GM18517 (cell line): ENCODE measurements around the gene PRKD1.
A peak's percentile ranks its signal among the peaks of the same experiment; 100 is the strongest.
"Not testable (repeated sequence)": the region's sequence is repeated elsewhere in the genome, so short reads cannot be mapped to it uniquely, and the experiment has no call there.

ENCODE experiments used
- ATAC-seq: cut with Tn5 transposase; IDR thresholded peaks from one replicate; pipeline ENCODE4 v1.9.1; 2021; ENCODE audit warnings: mild to moderate bottlenecking, moderate library complexity; ENCODE audit not compliant: unreplicated experiment

Gene PRKD1

DNA sequence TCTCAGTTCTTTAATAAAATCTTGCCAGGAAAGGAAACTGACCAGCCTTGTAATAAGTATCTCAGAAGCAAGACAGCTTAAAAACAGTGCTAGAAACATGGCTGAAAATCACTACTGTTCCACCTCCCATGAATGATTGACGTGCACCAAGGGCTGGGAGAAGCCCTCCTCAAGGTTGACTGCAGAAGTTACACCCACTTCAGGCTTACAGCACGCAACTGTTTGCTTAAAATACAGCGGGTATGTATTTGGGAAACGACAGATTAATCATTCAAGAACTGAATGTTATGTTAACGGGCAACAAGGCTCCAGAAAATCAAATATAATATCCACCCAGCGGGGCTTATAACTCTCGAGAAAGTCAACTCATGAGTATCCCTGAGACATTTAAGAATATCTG, 22.1 kb downstream of the PRKD1 start:
- ATAC-seq = no peak

DNA sequence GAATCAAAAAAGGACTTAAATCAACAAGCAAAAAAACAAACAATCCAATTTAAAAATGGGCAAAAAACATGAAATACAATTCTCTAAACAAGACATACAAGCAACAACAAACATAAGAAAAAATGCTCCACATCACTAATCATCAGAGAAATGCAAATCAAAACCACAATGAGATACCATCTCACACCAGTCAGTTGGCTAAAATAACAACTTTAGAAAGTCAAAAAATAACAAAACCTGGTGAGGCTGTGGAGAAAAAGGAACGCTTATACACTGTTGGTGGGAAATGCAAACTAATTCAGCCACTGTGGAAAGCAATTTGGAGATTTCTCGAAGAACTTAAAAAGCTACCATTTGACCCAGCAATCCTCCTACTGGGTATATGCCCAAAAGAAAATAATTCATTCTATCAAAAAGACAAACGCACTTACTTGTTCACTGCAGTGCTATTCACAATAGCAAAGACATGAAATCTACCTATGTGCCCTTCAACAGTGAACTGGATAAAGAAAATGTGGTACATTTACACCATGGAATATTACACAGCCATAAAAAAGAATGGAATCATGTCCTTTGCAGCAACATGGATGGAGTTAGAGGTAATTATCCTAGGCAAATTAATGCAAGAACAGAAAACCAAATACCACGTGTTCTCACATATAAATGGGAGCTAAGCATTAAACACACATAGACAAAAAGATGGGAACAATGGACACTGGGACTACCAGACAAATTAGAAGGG, 26.9 kb downstream of the PRKD1 start:
- no peak for ATAC-seq

DNA sequence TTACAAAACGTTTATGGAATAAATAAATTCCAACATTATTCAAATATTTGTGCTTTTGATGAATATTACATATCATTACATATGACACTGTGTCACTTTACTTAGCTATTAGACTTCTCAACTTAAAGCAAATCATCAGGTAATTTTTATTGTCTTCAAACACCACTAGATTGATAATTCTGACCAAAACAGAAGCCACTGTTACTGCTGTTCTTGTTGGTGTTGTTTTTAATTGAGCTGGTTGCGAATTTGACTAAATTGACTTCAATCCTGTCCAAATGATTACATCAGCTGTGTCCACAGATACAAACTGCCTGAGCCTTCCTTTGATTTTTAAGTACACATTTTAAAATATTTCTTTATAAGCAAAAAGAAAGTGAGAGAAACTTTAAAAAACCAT, 29.2 kb downstream of the PRKD1 start:
- no peak for ATAC-seq

DNA sequence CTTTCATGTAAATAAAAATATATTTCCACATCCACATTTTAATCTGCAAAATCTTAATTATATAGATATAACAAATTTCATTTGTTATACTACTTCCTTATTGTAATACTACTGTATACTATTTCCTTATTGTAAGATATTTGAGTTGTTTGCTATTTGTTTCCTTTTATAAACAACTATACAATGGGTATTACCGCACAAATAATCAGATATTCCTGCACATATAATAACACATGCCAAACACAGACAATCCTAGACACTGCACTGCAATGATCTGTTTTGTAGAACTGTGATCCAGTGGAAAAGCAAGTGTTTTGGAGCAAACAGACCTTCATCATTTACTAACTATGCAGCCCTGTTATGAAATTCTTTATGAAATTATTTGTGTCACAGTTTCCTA, 30.5 kb downstream of the PRKD1 start:
- no peak for ATAC-seq

DNA sequence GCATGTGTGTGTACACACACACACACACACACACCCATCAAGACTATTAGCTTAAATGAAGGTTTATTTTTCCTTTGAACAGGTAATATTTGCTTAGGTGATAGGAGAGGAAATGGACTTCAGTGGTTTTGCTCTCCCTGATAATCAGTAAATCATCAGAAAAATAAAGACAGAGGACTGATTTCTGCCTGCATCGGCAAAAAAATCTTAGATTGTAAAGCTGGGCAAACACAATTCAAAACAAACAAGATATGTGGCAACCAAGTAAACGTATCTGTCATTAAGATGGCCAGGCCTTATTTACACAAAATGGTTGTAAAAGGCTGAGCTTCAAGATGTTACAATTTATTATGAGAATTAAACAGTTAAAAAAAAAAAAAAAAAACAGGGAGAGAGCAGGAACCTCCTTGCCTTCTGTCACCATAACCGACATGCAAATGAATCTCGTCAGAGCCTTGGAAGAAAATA, 31.3 kb downstream of the PRKD1 start:
- ATAC-seq = no peak

DNA sequence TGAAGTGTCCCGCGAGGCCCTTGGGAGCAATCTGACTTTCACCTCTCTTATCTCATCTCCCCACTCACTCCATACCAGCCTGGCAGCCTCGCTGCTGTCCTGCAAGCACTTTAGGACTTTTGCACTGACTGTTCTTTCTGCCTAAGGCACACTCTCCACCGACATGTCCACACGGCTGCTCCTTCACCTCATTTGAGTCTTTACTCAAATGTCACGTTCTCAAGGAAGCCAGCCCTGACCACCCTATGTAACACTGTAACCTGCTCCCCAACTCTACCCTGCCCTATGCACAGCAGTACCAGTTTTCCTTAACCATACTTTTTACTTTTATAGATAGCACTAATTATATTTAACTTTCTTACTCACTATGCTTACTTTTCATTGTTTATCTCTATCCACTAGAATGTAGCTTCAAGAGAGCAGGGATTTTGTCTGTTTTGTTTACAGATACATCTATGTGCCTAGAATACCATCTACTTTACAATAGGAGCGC, 32.0 kb downstream of the PRKD1 start:
- no peak for ATAC-seq

DNA sequence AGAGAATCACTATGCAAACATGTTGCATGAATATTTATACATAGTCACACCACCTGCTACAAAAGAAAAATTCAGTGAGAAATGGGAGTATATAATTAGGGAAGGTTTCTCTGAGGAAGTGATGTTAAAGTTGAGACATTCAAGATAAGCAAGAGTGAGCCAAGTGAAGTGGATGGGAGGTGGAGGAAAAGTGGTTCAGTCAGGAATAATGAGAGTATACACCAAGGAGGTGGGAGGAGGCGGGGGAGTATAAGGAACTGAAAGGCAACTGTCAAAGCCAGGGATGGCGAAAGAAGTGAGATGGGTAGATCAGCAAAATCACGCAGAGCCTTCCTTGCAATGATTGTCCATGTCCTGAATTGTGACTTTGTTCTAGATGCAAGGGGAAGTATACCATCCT, 33.7 kb downstream of the PRKD1 start:
- ATAC-seq = no peak

DNA sequence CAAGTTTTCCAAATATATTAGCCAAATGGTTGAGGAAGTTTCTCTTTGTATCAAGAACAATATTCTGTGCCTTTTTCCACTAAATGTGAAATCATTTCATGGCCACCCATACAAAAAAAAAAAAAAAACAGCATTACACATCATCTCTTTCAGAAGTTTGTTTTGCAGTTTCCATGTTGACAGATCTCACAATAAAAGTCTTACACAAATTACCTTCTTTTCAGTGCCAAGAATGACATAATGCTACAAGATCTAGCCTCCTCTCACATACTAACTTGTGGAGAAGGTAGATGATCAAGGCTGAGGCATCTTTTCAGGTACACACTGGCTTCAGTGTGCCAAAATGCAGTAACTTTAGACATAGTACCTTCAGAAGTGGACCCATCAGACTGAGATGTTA, 35.3 kb downstream of the PRKD1 start:
- ATAC-seq = no peak

DNA sequence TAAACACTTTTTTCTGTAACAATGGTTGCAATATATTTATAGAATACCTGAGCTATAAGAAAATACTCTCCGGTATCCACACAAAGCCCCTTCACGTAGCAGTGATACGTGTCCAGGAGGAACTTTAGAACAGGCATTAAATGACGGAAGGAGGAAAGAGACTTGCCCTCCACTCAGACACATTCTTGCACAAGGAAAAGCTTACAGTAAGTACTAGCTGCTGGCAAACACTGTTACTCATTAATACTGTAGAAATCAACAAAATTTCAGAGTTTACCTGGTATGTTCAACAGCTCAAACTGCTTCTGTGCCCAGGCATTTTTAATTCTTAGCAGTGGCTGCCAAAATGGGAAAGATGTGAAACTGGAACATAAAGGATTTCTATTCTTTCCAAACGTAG, 41.7 kb downstream of the PRKD1 start:
- no peak for ATAC-seq

DNA sequence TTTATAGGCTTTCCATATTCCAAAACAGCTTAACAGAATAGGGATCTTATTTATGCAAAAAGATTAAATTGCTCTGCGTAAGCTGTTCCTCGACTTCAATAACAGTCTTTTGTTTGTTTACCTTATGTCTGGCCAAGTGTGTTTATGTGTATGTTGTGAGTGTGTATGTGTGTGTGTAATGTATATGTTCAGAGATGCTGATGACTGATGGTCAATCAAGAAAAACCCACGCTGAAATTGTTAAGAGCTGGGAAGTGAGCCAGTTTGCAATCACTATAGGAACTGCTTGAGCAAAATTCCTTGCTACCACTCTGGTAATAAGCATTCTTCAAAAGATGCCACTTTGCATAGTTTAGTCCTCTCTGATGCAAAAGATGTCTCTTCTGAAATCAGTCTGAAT, 59.6 kb downstream of the PRKD1 start:
- ATAC-seq = no peak

DNA sequence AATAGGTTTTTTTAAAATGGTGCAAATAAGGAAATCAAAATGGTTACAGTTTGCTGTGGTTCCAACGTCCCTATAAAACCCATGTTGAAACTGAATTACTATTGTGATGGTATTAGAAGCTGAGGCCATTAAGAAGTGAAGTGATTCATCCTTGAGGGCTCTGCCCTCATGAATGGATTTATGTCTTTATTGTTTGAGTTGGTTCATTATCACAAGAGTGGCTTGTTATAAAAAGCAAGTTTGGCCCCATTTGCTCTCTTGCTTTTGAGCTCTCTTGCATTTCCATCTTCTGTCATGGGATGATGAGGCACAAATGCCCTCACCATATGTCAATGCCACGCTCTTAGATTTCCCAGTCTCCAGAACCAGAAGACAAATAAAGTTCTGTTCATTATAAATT, 62.3 kb downstream of the PRKD1 start:
- no peak for ATAC-seq

DNA sequence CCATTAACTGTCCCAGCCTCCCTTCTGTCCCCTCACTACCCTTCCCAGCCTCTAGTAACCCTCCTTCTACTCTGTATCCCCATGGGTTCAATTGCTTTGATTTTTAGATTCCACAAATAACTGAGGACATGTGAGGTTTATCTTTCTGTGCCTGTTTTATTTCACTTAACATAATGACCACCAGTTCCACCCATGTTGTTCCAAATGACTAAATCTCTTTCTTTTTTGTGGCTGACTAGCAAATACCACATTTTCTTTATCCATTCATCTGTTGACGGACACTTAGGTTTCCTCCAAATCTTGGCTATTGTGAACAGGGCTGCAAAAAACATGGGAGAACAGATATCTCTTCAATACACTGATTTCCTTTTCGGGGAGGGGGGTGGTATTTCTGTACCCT, 65.7 kb downstream of the PRKD1 start:
- no peak for ATAC-seq

DNA sequence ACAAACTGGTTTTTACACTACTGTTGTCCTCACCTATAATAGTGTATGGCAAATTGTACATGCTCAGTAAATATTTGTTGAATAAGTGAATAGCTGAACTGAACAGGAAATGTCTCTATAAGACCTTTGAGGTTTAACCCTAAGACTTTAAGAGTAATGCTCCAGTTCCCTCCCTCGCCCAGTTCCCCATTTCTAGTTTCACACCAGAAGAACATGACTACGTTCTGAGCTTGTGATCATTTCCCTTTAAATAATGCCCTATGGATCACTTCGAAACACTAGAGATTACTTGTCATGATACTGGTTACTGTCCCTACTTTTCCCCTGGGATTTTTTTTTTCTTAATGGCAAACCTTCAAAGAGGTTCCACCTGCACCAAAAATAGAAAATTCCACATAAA, 69.3 kb downstream of the PRKD1 start:
- peak; percentile 94 for ATAC-seq

DNA sequence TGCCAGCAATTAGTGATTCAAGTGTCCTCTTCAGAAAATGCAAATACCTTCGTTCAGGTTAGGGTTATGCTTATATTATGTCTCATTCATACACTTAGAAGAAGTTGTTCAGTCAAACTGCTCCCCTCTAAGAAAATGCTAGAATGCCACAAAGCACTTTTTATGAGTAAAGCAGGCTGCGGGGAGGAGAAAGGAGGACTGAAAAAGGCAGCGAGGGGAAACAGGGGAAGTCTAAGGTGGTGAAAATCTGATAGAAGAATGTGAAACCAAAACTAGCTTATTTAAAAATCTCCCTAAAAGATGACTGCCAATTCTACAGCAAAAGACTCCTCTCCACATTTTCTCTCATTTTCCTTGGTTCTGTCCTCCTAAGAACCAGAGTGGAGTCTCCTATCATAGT, 70.1 kb downstream of the PRKD1 start:
- ATAC-seq = peak; percentile 74

DNA sequence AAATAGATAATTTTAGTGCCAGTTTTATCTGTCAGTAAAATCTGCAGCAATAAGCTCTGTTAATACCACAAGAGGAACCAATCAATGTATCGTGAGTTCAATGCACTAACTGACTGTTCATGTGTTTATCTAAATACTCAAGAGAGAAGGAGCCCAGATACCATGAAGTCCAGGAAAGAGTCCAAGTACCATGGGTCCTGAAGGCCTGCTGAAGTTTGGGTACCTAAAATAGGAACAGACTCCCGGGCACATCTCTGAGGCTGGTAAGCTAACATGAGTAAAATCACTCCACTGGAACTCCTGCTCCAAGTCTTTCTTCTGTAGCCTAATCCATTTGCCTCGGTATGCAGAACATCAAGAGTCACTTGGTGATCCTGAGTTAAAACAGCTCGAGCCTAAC, 71.1 kb downstream of the PRKD1 start:
- ATAC-seq = no peak

DNA sequence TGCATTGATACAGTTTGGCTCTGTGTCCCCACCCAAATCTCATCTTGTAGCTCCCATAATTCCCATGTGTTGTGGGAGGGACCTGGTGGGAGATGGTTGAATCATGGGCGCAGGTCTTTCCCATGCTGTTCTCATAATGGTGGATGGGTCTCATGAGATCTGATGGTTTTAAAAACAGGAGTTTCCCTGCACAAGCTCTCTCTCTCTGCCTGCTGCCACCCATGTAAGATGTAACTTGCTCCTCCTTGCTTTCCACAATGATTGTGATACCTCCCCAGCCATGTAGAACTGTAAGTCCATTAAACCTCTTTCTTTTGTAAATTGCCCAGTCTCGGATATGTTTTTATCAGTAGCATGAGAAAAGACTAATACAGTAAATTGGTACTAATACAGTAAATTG, 74.0 kb downstream of the PRKD1 start:
- ATAC-seq = not testable (repeated sequence)

DNA sequence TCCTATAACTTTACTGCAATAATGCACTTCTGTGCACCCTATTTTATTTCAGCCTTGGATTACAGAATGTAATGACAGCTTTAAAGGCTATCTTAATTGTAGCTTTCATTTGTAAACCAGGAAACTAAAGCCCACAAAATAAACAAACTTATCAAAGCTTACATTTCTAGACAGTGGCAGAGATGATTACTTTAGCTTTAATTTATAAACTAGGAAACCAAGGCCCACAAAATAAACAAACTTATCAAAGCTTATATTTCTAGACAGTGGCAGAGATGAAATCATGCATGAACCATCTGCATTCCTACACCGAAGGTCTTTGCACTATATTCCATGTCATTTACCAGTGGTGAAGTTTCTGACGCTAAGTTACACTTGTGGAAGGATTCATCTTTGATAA, 74.4 kb downstream of the PRKD1 start:
- no peak for ATAC-seq

DNA sequence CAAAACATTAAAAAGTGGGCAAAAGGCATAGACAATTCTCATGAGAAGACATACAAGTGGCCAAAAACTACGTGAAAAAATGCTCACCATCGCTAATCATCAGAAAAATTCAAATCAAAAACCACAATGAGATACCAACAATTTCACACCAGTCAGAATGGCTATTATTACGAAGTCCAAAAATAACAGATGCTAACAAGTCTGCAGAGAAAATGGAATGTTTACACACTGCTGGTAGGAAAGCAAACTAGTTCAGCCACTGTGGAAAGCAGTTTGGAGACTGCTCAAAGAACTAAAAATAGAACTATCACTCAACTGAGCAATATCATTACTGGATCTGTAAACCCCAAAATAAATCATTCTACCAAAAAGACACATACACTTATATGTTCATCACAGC, 76.2 kb downstream of the PRKD1 start:
- ATAC-seq = no peak

DNA sequence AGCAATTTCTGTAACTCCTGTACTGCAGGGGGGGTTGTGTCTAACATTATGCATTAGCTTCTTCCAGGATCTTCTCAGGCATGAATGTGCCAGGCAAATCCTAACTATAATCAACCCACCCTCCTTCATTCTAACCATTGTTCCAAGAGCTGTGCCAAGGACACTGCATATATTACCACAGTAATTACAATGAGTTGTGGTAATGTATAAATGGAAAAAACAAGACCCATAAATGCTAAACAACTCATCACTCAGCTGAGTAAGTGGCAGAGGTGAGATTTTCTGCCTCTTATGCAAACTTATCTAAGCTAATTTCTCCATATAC, 80.6 kb downstream of the PRKD1 start:
- ATAC-seq = no peak

DNA sequence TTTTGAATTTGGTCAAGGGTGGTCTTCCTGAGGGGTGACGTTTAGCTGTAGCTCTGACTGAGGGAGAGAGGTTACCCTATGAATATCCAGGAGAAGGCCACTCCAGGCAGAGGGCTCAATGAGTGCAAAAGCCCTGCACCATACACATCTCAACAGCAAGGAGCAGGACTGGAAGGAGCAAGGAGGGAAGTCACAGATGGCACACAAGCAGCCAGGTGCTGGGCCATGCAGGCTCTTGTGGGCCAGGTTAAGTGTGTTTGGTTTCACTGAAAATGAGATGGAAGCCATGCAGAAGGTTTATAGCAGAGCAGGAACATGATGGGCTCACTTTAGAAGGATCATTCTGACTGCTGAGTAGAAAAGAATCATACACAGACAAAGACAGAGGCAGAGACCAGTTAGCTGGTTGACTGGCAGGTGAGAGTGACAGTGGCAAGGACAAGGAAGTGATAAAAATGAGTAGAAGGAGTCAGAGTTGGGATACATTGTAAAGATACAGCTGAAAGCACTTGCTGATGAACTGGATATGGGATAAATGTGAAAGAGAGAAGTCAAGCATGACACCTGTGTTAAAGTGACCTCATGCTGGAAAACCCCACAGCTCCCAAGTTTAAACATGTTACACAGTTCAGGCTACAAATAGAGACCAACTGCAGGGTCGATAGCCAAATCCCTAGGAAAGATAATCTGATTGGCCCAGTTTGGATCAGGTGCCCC, 81.2 kb downstream of the PRKD1 start:
- ATAC-seq = no peak

DNA sequence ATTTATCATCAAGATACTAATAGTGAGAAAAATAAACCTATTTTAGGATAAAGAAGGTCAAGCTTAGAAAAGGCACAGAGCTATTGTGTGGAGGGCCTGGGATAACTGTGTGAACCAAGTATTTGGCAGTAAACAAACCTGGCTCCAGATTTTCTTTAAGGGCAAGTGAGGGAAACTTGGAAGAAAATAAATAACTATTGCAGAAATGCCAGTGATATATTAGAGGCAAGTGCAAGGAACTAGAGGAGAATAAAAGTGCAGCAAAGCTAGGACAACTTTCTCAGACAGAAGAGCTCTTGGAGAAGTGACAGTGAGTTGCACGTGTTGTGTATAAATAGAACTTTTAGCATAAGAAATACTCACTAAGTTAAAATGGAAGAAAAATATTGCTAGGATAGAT, 83.7 kb downstream of the PRKD1 start:
- no peak for ATAC-seq

DNA sequence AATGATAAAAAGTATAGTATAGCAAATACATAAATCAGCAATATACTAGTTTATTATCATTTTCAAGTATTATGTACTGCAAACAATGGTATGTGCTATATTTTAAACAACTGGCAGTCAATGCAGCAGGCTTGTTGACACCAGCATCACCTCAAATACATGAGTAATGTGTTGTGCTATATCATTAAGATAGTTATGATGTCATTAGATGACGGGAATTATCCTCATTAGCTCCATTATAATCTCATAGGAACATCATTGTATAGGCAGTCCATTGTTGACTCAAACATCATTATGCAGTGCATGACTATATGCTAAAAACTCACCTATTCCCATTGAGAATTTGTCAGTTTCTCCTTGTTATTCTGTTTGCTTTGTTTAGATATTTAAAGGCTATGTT, 85.4 kb downstream of the PRKD1 start:
- no peak for ATAC-seq
